ENCODE data around the gene SELPLG. TPM values are rescaled to one million over a fixed set of nuclear protein-coding genes. Genes with fewer than 3 reads are reported as not detected.

SELPLG gene
- total RNA-seq, 6 experiments from 2014 or later, result 6.2 to 8.1 (median 7.1) TPM

DNA sequence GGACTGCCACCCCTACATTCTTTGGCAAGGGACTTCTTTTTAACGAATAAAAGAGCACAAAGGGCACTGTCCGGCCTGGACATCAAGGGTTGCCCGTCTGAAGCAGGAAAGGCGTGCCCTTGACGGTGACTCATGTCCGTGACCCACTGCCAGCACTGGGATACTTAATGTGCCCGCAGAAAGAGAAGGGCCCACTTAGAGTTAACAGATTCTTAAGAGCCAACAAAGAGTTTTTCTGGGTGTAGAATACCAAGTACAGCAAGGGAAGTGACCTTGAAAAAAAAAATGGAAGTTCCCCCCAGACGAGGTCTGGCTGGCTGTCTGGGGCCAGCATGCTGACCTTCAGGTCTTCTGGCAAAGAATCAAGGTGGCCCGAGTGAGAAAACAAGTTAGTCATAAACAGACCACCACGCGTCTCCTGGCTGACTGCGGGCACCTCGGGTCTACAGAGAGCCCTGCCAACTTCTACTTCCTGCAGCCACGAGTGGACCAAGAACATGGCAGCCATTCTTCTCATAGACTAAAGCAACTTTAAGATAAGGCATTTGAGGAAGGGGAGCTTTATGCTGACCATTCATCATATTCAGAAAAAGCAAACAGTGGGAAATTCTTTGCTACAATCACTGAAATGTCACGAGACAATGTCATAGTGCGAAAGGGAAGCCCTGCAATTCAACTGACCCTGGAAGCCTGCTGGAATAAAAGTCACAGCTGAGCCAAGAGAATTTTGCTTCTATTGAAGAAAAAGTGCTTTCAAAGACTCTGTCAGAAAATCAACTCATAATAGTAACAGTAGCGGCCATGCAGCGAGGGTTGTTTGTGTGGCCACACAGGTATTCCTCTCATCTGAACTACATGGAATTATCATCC is 10.5 kb upstream of the SELPLG start:
- no peak overlapping the region for H3K4me3 Mint-ChIP-seq
- H3K36me3 Mint-ChIP-seq (ENCODE audit: low read depth), result peaks cover 91% of the 10 kb centered on the region
- H3K4me1 Mint-ChIP-seq (ENCODE audit: low read depth), result peaks cover 95% of the 10 kb centered on the region
- H3K9me3 Mint-ChIP-seq, result peaks cover 8% of the 10 kb centered on the region; the same call in 1 of the 2 replicates
- no peak for DNase-seq
- TF ChIP-seq, protein P1, sequence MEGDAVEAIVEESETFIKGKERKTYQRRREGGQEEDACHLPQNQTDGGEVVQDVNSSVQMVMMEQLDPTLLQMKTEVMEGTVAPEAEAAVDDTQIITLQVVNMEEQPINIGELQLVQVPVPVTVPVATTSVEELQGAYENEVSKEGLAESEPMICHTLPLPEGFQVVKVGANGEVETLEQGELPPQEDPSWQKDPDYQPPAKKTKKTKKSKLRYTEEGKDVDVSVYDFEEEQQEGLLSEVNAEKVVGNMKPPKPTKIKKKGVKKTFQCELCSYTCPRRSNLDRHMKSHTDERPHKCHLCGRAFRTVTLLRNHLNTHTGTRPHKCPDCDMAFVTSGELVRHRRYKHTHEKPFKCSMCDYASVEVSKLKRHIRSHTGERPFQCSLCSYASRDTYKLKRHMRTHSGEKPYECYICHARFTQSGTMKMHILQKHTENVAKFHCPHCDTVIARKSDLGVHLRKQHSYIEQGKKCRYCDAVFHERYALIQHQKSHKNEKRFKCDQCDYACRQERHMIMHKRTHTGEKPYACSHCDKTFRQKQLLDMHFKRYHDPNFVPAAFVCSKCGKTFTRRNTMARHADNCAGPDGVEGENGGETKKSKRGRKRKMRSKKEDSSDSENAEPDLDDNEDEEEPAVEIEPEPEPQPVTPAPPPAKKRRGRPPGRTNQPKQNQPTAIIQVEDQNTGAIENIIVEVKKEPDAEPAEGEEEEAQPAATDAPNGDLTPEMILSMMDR (IDR thresholded peaks at IDR 0.05), result no peak
- peaks cover 45% of the 10 kb centered on the region for H3K27me3 Mint-ChIP-seq (ENCODE audit: insufficient read depth)
- H3K27ac Mint-ChIP-seq, result peak overlapping the region; percentile 26; the same call in 1 of the 2 replicates

DNA sequence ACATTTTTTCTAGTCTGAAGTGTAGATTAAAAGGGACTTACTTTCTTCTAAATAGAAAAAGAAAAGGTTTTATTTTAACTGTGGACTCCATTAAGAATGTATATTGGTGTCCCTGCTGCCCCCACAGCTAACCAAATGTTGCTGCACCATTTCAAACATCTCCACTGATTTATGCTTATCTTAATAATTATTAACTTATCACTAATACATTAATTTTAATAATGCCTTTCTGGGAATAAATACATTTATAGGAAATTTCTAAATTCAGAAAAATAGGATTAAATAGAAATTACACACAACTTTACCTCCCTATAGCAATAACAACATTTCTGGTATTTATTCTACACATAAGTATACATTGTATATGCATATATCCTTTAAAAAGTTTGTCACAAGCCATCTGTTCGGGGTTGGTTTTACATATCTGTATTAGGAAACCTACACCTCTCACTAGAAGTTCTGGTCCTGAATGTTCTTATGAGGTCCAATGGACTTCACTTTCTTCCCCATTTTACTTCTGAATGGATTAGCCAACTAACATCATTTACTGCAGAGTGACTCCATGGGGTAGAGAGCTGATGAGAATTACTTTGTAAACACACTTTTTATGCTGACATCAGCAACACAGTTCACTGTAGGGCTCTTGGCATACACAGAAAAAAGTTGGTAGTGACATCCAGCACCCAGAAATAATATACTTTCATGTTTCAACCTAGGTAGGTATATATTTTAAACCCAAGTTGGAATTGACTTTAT is 9.4 kb upstream of the SELPLG start:
- H3K27ac Mint-ChIP-seq, result no peak overlapping the region; the same call in 1 of the 2 replicates
- H3K36me3 Mint-ChIP-seq (ENCODE audit: low read depth), result peaks cover 84% of the 10 kb centered on the region
- H3K27me3 Mint-ChIP-seq (ENCODE audit: insufficient read depth), result peaks cover 53% of the 10 kb centered on the region
- H3K9me3 Mint-ChIP-seq, result peaks cover 9% of the 10 kb centered on the region; the same call in 1 of the 2 replicates
- peaks cover 86% of the 10 kb centered on the region for H3K4me1 Mint-ChIP-seq (ENCODE audit: low read depth)
- no peak for DNase-seq
- TF ChIP-seq, protein P1 (IDR thresholded peaks at IDR 0.05), result no peak
- no peak overlapping the region for H3K4me3 Mint-ChIP-seq

DNA sequence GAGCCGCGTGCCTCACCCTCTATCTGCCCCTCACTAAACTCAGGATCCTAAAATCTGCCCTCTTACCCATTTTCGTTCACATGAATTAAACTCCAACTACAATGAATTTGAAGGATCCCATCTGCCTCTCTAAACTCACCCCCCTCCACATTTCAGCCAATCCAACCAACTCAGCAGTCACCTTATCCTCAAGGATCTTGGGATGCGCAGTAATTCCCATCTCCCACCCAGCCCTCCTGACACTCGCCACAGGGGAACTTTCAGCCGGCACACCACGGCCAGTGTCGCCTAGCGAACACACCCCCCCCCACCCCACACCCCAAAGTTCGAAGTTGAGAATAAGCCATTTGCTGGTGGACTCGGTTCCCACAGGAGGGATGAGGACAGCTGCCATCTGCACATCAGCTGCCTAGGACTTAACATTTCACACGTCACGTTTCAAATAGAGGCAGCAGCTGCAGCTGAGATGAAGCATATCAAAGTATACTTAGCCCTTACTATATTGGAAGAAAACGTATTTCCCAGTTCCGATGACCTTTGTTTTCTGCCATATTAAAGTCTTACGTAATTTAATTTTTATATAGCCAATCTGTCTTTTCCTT is 8.7 kb upstream of the SELPLG start:
- TF ChIP-seq, protein P1 (IDR thresholded peaks at IDR 0.05), result no peak
- no peak for DNase-seq
- H3K9me3 Mint-ChIP-seq, result peaks cover 9% of the 10 kb centered on the region; the same call in 1 of the 2 replicates
- H3K36me3 Mint-ChIP-seq (ENCODE audit: low read depth), result peaks cover 77% of the 10 kb centered on the region
- H3K27me3 Mint-ChIP-seq (ENCODE audit: insufficient read depth), result peaks cover 54% of the 10 kb centered on the region
- peak overlapping the region; percentile 72 for H3K27ac Mint-ChIP-seq
- peak overlapping the region; percentile 14; the same call in 1 of the 2 replicates for H3K4me3 Mint-ChIP-seq
- H3K4me1 Mint-ChIP-seq (ENCODE audit: low read depth), result peaks cover 84% of the 10 kb centered on the region

DNA sequence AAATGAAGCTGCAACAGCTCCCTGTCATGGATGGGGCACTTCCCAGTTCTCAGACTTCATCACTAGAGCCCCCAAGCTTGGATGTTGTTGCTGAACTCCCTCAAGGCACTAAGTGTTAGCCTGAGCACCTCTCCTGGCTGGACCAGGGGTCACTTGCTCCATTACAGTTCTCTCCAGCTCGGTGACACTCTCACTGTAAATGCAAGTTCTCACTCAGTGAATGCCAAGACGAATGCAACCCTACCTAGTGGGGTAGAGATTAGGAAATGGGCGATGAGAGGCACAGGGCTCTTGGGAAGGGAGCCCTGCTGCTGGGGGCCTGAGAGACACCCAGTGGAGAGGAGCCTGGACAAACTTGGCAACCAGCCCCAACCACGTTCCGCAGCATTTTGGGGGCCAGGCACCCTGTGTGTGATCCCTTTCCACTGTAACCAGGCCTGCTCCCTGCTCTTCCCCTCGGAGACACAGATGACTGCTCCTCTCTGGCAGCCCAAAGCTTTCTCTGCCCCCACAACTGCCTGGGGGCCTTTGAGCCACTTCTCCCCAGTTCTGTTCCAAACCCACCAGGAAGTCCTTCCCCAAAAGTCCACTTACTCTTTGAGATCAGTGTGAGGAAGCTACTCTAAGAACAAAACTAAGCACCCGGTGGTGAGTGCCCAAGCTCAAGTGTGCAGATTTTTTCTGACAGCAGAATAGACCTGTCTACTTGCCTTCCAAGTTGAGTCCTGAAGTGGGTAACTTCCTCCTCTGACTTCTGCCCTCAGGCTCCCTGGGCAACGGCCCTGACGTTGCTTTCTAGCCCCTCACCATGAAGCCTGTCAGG is 8.0 kb upstream of the SELPLG start:
- peak overlapping the region; percentile 72 for H3K27ac Mint-ChIP-seq
- peaks cover 80% of the 10 kb centered on the region for H3K4me1 Mint-ChIP-seq (ENCODE audit: low read depth)
- DNase-seq, result no peak
- peaks cover 72% of the 10 kb centered on the region for H3K36me3 Mint-ChIP-seq (ENCODE audit: low read depth)
- H3K4me3 Mint-ChIP-seq, result peak overlapping the region; percentile 6; the same call in 1 of the 2 replicates
- H3K27me3 Mint-ChIP-seq (ENCODE audit: insufficient read depth), result peaks cover 56% of the 10 kb centered on the region
- TF ChIP-seq, protein P1 (IDR thresholded peaks at IDR 0.05), result no peak
- H3K9me3 Mint-ChIP-seq, result peaks cover 9% of the 10 kb centered on the region; the same call in 1 of the 2 replicates
